ENCODE data around the gene LRPPRC. TPM values are rescaled to one million over a fixed set of nuclear protein-coding genes. Genes with fewer than 3 reads are reported as not detected.

Gene LRPPRC
- total and polyA plus RNA-seq, 9 of the 15 experiments (the other 6 are each of a cell fraction or from before 2014, with no cell fraction given) = 41.5 to 214 (median 138) TPM

DNA sequence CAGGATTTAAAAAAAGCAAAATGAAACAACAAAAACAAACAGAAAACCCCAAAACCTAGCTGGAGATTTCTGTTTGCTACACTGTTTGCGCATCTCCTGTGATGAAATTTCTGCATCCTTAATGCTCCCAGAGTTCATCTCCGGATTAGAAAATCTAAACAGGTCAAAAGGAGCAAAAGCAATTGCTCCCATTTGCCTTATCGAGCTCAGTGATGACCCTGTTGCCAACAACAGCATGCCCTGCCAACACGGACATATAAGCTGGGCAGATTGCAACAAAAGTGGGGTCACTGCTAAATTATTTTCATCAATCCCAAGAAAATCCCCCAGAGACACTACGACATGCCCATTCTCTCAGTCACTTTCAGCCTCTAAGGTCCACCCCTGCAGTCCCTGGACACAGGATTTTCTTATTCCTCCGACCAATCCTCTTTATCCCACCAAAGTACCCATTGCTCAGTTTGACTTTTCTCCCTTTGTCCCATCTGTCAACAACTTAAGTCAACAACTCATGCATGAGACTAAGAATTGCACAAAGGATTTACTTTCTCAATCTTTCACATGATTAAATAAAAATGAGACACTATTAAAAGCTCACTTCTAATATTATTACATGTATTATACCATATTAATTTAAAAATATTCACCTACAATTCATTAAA is 89.2 kb downstream of the LRPPRC start:
- no peak for DNase-seq (ENCODE audit: extremely low read depth in 1 of 4, low spot score in 3 of 4)
- TF ChIP-seq ZNF3 (CRISPR knock-in tag; IDR thresholded peaks at IDR 0.05) (no peak), KHSRP (IDR thresholded peaks at IDR 0.05) (no peak), CHD4 (IDR thresholded peaks at IDR 0.05; ENCODE audit: insufficient read depth, insufficient replicate concordance, low read depth, low read length, poor library complexity, severe bottlenecking) (no peak), ZNF436 (CRISPR knock-in tag; IDR thresholded peaks at IDR 0.05) (no peak), NCOA4 (IDR thresholded peaks at IDR 0.05; ENCODE audit: partially characterized antibody) (no peak), YY1 (IDR thresholded peaks at IDR 0.05; ENCODE audit: borderline replicate concordance in 1 of 3, control insufficient read depth in 1 of 3, extremely low read depth in 1 of 3, insufficient read depth in 3 of 3, insufficient read length in 1 of 3, insufficient replicate concordance in 2 of 3, low read depth in 1 of 3, low read length in 2 of 3) (no peak), HNRNPUL1 (IDR thresholded peaks at IDR 0.05; ENCODE audit: low read length) (no peak), NEUROD1 (IDR thresholded peaks at IDR 0.05; ENCODE audit: borderline replicate concordance, low read depth, low read length, partially characterized antibody) (no peak), MYC (IDR thresholded peaks at IDR 0.05; ENCODE audit: low read depth, low read length) (no peak), MYC (CRISPR knock-in tag; IDR thresholded peaks at IDR 0.05; ENCODE audit: borderline replicate concordance, low read depth) (no peak), ZNF79 (CRISPR knock-in tag; IDR thresholded peaks at IDR 0.05; ENCODE audit: low read depth) (no peak), BRCA1 (IDR thresholded peaks at IDR 0.05) (no peak), BRCA1 (CRISPR knock-in tag; IDR thresholded peaks at IDR 0.05) (no peak), CHCHD3 (CRISPR knock-in tag; IDR thresholded peaks at IDR 0.05) (no peak), ZNF121 (CRISPR knock-in tag; conservative IDR thresholded peaks at IDR 0.05) (no peak), KAT7 (CRISPR knock-in tag; IDR thresholded peaks at IDR 0.05; ENCODE audit: borderline replicate concordance) (no peak), ZBTB1 (CRISPR knock-in tag; IDR thresholded peaks at IDR 0.05; ENCODE audit: borderline replicate concordance, low read depth) (no peak)
- TF ChIP-seq, protein P1, sequence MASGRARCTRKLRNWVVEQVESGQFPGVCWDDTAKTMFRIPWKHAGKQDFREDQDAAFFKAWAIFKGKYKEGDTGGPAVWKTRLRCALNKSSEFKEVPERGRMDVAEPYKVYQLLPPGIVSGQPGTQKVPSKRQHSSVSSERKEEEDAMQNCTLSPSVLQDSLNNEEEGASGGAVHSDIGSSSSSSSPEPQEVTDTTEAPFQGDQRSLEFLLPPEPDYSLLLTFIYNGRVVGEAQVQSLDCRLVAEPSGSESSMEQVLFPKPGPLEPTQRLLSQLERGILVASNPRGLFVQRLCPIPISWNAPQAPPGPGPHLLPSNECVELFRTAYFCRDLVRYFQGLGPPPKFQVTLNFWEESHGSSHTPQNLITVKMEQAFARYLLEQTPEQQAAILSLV (tag; IDR thresholded peaks at IDR 0.05) = no peak
- Histone ChIP-seq H3K9me3 (replicated peaks; ENCODE audit: control insufficient read depth, insufficient read depth, low read depth, low read length) (no peaks in the 10 kb centered on the region), H3K36me3 (ENCODE audit: control insufficient read depth, insufficient read depth, low read length) (peaks cover 92% of the 10 kb centered on the region), H3K4me2 (ENCODE audit: insufficient read depth, low read length) (no peak overlapping the region), H3K27ac (ENCODE audit: extremely low read depth, low read depth, low read length) (no peak overlapping the region), H3K79me2 (ENCODE audit: control insufficient read depth, insufficient read depth, low read length) (peaks cover 3% of the 10 kb centered on the region; the same call in 1 of the 3 replicates), H3K4me3 (no peak overlapping the region), H4K20me1 (replicated peaks; ENCODE audit: control insufficient read depth, insufficient read depth, low read length) (no peaks in the 10 kb centered on the region), H3K9me1 (ENCODE audit: control insufficient read depth, insufficient read depth, low read length) (no peaks in the 10 kb centered on the region), H2AFZ (ENCODE audit: low read depth, low read length) (no peak overlapping the region), H3K27me3 (ENCODE audit: control insufficient read depth in 2 of 2, insufficient read depth in 2 of 2, low read length in 2 of 2) (no peaks in the 10 kb centered on the region), H3K9ac (ENCODE audit: insufficient read depth in 1 of 2, low read depth in 2 of 2, low read length in 2 of 2) (no peak overlapping the region), H3K4me1 (replicated peaks in 1 of 2; ENCODE audit: control insufficient read depth in 2 of 2, insufficient read depth in 2 of 2, low read length in 2 of 2) (no peaks in the 10 kb centered on the region)
- ChIA-PET POLR2A (interaction anchor here (0.7 kb wide), 1 partner anchor 25 kb away, joined by 3 read pairs; no protein-coding TSS in a partner anchor), CTCF (ENCODE audit: low intra/inter-chr PET ratio) (no interaction called here)
- intact Hi-C loops (cut with micrococcal nuclease) (no loop called here), in situ Hi-C loops (cut with MboI) (no loop called here)
- 94% methylated on average over 6 of the region's 6 CpGs for WGBS (ENCODE audit: insufficient coverage, low coverage, missing lambda C conversion rate)
- no peak for FAIRE-seq
- no peak for ATAC-seq
- no TSS peak for BruUV-seq (replicated peaks)

Measured in K562 (cell line).